ENCODE data around the gene XPO6.

- no peak for TF ChIP-seq CTCF (IDR thresholded peaks at IDR 0.05)
- TF ChIP-seq USF1 (IDR thresholded peaks at IDR 0.05; ENCODE audit: borderline replicate concordance, low read depth) = no peak
Measured at GRCh38 chr16:28259091-28259780, 47.5 kb upstream of the XPO6 start.
